H9 (cell line): ENCODE data around the gene VWC2. TPM values are rescaled to one million over a fixed set of nuclear protein-coding genes. Genes with fewer than 3 reads are reported as not detected.

Experiments used
- DNase-seq: peaks from one replicate; pipeline ENCODE4 v3.0.0-alpha.2; 2017
- H2AFZ ChIP-seq: one replicate; pipeline ENCODE4 v1.6.1; 2013; ENCODE audit warnings: mild to moderate bottlenecking, low read length, control low read depth, moderate library complexity
- H2AK5ac ChIP-seq: 2 replicates; pipeline ENCODE4 v1.6.1; 2013; ENCODE audit warnings: low read length, control low read depth, mixed read lengths; ENCODE audit not compliant: insufficient read length
- H2BK120ac ChIP-seq: one replicate; pipeline ENCODE4 v1.6.1; 2013; ENCODE audit warnings: low read depth, mild to moderate bottlenecking, low read length, control low read depth, inconsistent platforms; ENCODE audit not compliant: poor library complexity, severe bottlenecking
- H2BK12ac ChIP-seq: 2 replicates; pipeline ENCODE4 v1.6.1; 2013; ENCODE audit warnings: low read length, control low read depth, mixed read lengths, low read depth; ENCODE audit not compliant: insufficient read length
- H2BK15ac ChIP-seq: 2 replicates; pipeline ENCODE4 v1.6.1; 2013; ENCODE audit warnings: low read depth, low read length, control low read depth
- H2BK20ac ChIP-seq: one replicate; pipeline ENCODE4 v1.6.1; 2013; ENCODE audit warnings: low read depth, mild to moderate bottlenecking, low read length, control low read depth, inconsistent platforms; ENCODE audit not compliant: poor library complexity, severe bottlenecking
- H2BK5ac ChIP-seq: 2 replicates; pipeline ENCODE4 v1.6.1; 2013; ENCODE audit warnings: low read length, control low read depth, mixed read lengths; ENCODE audit not compliant: insufficient read length
- H3K14ac ChIP-seq: 2 replicates; pipeline ENCODE4 v1.6.1; 2013; ENCODE audit warnings: low read length, control low read depth; ENCODE audit not compliant: insufficient read depth
- H3K18ac ChIP-seq: 2 replicates; pipeline ENCODE4 v1.6.1; 2013; ENCODE audit warnings: low read depth, mild to moderate bottlenecking, mixed read lengths, low read length, control low read depth; ENCODE audit not compliant: insufficient read length
- H3K23ac ChIP-seq: 2 replicates; pipeline ENCODE4 v1.6.1; 2013; ENCODE audit warnings: low read length, control low read depth, mixed read lengths, low read depth; ENCODE audit not compliant: insufficient read length
- H3K23me2 ChIP-seq: 2 replicates; pipeline ENCODE4 v1.6.1; 2013; ENCODE audit warnings: low read depth, mild to moderate bottlenecking, mixed read lengths, low read length, control low read depth; ENCODE audit not compliant: insufficient read length, poor library complexity, severe bottlenecking
- H3K27ac ChIP-seq: 2 replicates; pipeline ENCODE4 v1.5.1; 2013; ENCODE audit warnings: low read length, control low read depth, mixed read lengths, low read depth; ENCODE audit not compliant: insufficient read length
- H3K27me3 ChIP-seq: 2 replicates; pipeline ENCODE4 v1.6.1; 2013; ENCODE audit warnings: low read length, control low read depth, inconsistent platforms; ENCODE audit not compliant: insufficient read depth
- H3K4ac ChIP-seq: 2 replicates; pipeline ENCODE4 v1.6.1; 2013; ENCODE audit warnings: low read depth, mild to moderate bottlenecking, control low read depth, inconsistent platforms, low read length, moderate library complexity
- H3K4me1 ChIP-seq: 2 replicates; pipeline ENCODE4 v1.6.1; 2013; ENCODE audit warnings: low read length, control low read depth, inconsistent platforms; ENCODE audit not compliant: insufficient read depth
- H3K4me2 ChIP-seq: 2 replicates; pipeline ENCODE4 v1.6.1; 2013; ENCODE audit warnings: low read length, control low read depth, mixed read lengths; ENCODE audit not compliant: insufficient read length, insufficient read depth
- H3K56ac ChIP-seq: 2 replicates; pipeline ENCODE4 v1.6.1; 2013; ENCODE audit warnings: low read depth, mild to moderate bottlenecking, mixed read lengths, low read length, control low read depth; ENCODE audit not compliant: insufficient read length
- H3K79me1 ChIP-seq: 2 replicates; pipeline ENCODE4 v1.6.1; 2013; ENCODE audit warnings: low read depth, mild to moderate bottlenecking, moderate library complexity, low read length, control low read depth, inconsistent platforms; ENCODE audit not compliant: insufficient read depth, poor library complexity, severe bottlenecking
- H3K79me2 ChIP-seq: 2 replicates; pipeline ENCODE4 v1.6.1; 2013; ENCODE audit warnings: low read length, control low read depth, inconsistent platforms; ENCODE audit not compliant: insufficient read depth
- H3K9ac ChIP-seq: 2 replicates; pipeline ENCODE4 v1.6.1; 2013; ENCODE audit warnings: low read length, control low read depth, mixed read lengths; ENCODE audit not compliant: insufficient read length; ENCODE audit errors: extremely low read depth
- H3K9me3 ChIP-seq: one replicate; pipeline ENCODE4 v1.6.1; 2013; ENCODE audit warnings: low read depth, low read length, inconsistent platforms; ENCODE audit not compliant: control insufficient read depth
- H3T11ph ChIP-seq: one replicate; pipeline ENCODE4 v1.6.1; 2013; ENCODE audit warnings: mild to moderate bottlenecking, low read length, control low read depth, inconsistent platforms
- H4K20me1 ChIP-seq: one replicate; pipeline ENCODE4 v1.6.1; 2013; ENCODE audit not compliant: control insufficient read depth, insufficient read length, insufficient read depth
- H4K5ac ChIP-seq: 2 replicates; pipeline ENCODE4 v1.6.1; 2013; ENCODE audit warnings: low read depth, mild to moderate bottlenecking, mixed read lengths, low read length, control low read depth; ENCODE audit not compliant: insufficient read length
- H4K8ac ChIP-seq: replicated peaks from 2 replicates; pipeline ENCODE4 v1.6.1; 2013; ENCODE audit warnings: low read length, control low read depth, mixed read lengths, low read depth; ENCODE audit not compliant: insufficient read length
- H4K91ac ChIP-seq: 2 replicates; pipeline ENCODE4 v1.6.1; 2013; ENCODE audit warnings: low read depth, mild to moderate bottlenecking, moderate library complexity, mixed read lengths, low read length, control low read depth; ENCODE audit not compliant: insufficient read length
- H3K27ac Mint-ChIP-seq, 3 experiments: 2 replicates in 2 of 3; 3 replicates in 1 of 3; pipeline ENCODE4 v1.8.0; 2020 to 2021; ENCODE audit warnings: mixed read lengths in 3 of 3, mild to moderate bottlenecking in 1 of 3, moderate library complexity in 1 of 3
- H3K27me3 Mint-ChIP-seq: 2 replicates; pipeline ENCODE4 v1.8.0; 2021; ENCODE audit warnings: low read depth, mild to moderate bottlenecking, moderate library complexity, mixed read lengths
- H3K36me3 Mint-ChIP-seq, 3 experiments: 2 replicates in 2 of 3; 3 replicates in 1 of 3; pipeline ENCODE4 v1.8.0; 2020 to 2021; ENCODE audit warnings: low read depth in 3 of 3, mixed read lengths in 3 of 3; ENCODE audit not compliant: insufficient read depth in 1 of 3
- H3K4me1 Mint-ChIP-seq, 2 experiments: 2 replicates each; pipeline ENCODE4 v1.8.0; 2020; ENCODE audit warnings: mixed read lengths in 2 of 2
- H3K4me3 Mint-ChIP-seq, 2 experiments: 2 replicates in 1 of 2; 3 replicates in 1 of 2; pipeline ENCODE4 v1.8.0; 2020 to 2021; ENCODE audit warnings: mild to moderate bottlenecking in 2 of 2, mixed read lengths in 2 of 2, moderate library complexity in 1 of 2
- H3K9me3 Mint-ChIP-seq, 2 experiments: 2 replicates in 1 of 2; 3 replicates in 1 of 2; pipeline ENCODE4 v1.8.0; 2020; ENCODE audit warnings: mild to moderate bottlenecking in 2 of 2, mixed read lengths in 2 of 2, moderate library complexity in 1 of 2
- CTCF ChIP-seq: fragments of 200-600 bp; sonication (generic); conservative IDR thresholded peaks from 3 replicates; pipeline ENCODE4 v1.8.0; 2021; ENCODE audit warnings: antibody characterized with exemption, mild to moderate bottlenecking
- WGBS: extraction: QIAGEN DNeasy Blood & Tissue Kit; methylation state at CpG from one replicate; pipeline ENCODE4 v1.1.7; 2013; ENCODE audit warnings: missing lambda C conversion rate, low lambda C conversion rate, mixed read lengths; ENCODE audit not compliant: insufficient read length; ENCODE audit errors: extremely low coverage; 5-methylcytosine and 5-hydroxymethylcytosine counted together
- long read RNA-seq: library from polyadenylated mRNA; unstranded; transcript quantifications from one replicate; pipeline ENCODE4 v2.0.0, GENCODE V29; 2020
- total RNA-seq: library from RNA; stranded (reverse); gene quantifications from 2 replicates; pipeline ENCODE4 v1.2.1, GENCODE V29; 2021

VWC2 gene
- 0.02 TPM in 2 replicates for total RNA-seq
- long read RNA-seq: 0 reads

- no peak within 1 kb of the TSS for H3K27ac ChIP-seq
- H3K79me2 ChIP-seq: no peaks in the 10 kb centered on the region
- H3K4me2 ChIP-seq: peak within 1 kb of the TSS; percentile 93
- WGBS: no CpG with 5 or more reads among the region's 75 CpGs
- no peak within 1 kb of the TSS for H3K18ac ChIP-seq
- no peak within 1 kb of the TSS for H4K91ac ChIP-seq
- no peak within 1 kb of the TSS for H2BK5ac ChIP-seq
- H2BK12ac ChIP-seq: no peak within 1 kb of the TSS
- H3K23ac ChIP-seq: no peak within 1 kb of the TSS
- Mint-ChIP-seq H3K9me3 (peaks cover 0 to 3% of the 10 kb centered on the region in 2 experiments; a peak in 1 of 5 replicates), H3K4me1 (peaks cover 20 to 27% of the 10 kb centered on the region in 2 experiments), H3K36me3 (peaks cover 0 to 4% (median 0%) of the 10 kb centered on the region in 3 experiments; a peak in 2 of 7 replicates), H3K4me3 (peak within 1 kb of the TSS; percentile 65 to 90), H3K27ac (no peak within 1 kb of the TSS; a peak in 1 of 7 replicates), H3K27me3 (peaks cover 91% of the 10 kb centered on the region)
- H3K23me2 ChIP-seq: peaks cover 26% of the 10 kb centered on the region
- no peak within 1 kb of the TSS for H3K56ac ChIP-seq
- no peak within 1 kb of the TSS for H2BK120ac ChIP-seq
- no peak within 1 kb of the TSS for H3K9ac ChIP-seq
- no peaks in the 10 kb centered on the region for H4K20me1 ChIP-seq
- DNase-seq: peak; percentile 46
- peaks cover 36% of the 10 kb centered on the region for H3K27me3 ChIP-seq
- no peak within 1 kb of the TSS for H4K5ac ChIP-seq
- no peak within 1 kb of the TSS for H2BK15ac ChIP-seq
- no peak within 1 kb of the TSS for H3K14ac ChIP-seq
- TF ChIP-seq CTCF: no peak
- no peak within 1 kb of the TSS for H3K4ac ChIP-seq
- no peak within 1 kb of the TSS for H4K8ac ChIP-seq
- no peak within 1 kb of the TSS for H3T11ph ChIP-seq
- no peak within 1 kb of the TSS for H2BK20ac ChIP-seq
- no peak within 1 kb of the TSS for H2AFZ ChIP-seq
- H3K79me1 ChIP-seq: no peaks in the 10 kb centered on the region
- no peaks in the 10 kb centered on the region for H3K9me3 ChIP-seq
- H3K4me1 ChIP-seq: peaks cover 2% of the 10 kb centered on the region; the same call in 1 of the 2 replicates
- H2AK5ac ChIP-seq: no peak within 1 kb of the TSS
Observed at GRCh38 chr7:49773218-49773935, at the start of gene VWC2. Gene VWC2 (plus strand): TSS chr7:49773638. CDS start chr7:49775436, 1,798 bp downstream.
